A549 (cell line): ENCODE results near the gene CFAP73. TPM values are rescaled to one million over a fixed set of nuclear protein-coding genes. Genes with fewer than 3 reads are reported as not detected.
"Not testable (repeated sequence)": the region's sequence is repeated elsewhere in the genome, so short reads cannot be mapped to it uniquely, and the experiment has no call there.

Source experiments
- ATAC-seq, 2 experiments: fragments of 200-7000 bp in 1 of 2; fragments of >200 bp in 1 of 2; cut with Nextera tagmentation in 1 of 2; cut with Tn5 transposase in 1 of 2; 3 replicates each; pipeline versions ENCODE4 v1.8.0 to v1.9.1; 2018 to 2020; ENCODE audit warnings: mild to moderate bottlenecking in 1 of 2, moderate library complexity in 1 of 2
- CTCF ChIA-PET: fragments of 300-600 bp; sonication (Branson Sonifier 250); formaldehyde crosslinking; extraction: SDS; loops from one replicate; lab custom pipeline; 2021; ENCODE audit warnings: antibody characterized with exemption, inconsistent platforms; lab: Yijun Ruan, JAX
- POLR2A ChIA-PET: fragments of 350-600 bp; formaldehyde crosslinking; extraction: SDS; loops from one replicate; lab custom pipeline; 2021; ENCODE audit warnings: antibody characterized with exemption, inconsistent platforms; lab: Yijun Ruan, JAX
- DNase-seq, 2 experiments: peaks; one replicate each; pipeline versions ENCODE4 v3.0.0 to v3.0.0-alpha.2; 2011 to 2016; ENCODE audit warnings: low read depth in 1 of 2, low spot score in 1 of 2
- FAIRE-seq: peaks from 2 replicates; lab custom pipeline; 2011; peaks lifted over from hg19 to GRCh38; lab: Jason Lieb, UNC
- H3K27ac ChIP-seq, 2 experiments: fragments of >200 bp; sonication (Bioruptor Twin); formaldehyde crosslinking; 3 replicates each; pipeline ENCODE4 v1.5.1; 2016 to 2017
- H3K4me1 ChIP-seq: fragments of >200 bp; sonication (Bioruptor Twin); formaldehyde crosslinking; 3 replicates; pipeline ENCODE4 v1.6.1; 2016
- H3K4me2 ChIP-seq: fragments of >200 bp; sonication (Bioruptor Twin); formaldehyde crosslinking; 3 replicates; pipeline ENCODE4 v1.6.1; 2016
- H3K4me3 ChIP-seq: fragments of >200 bp; sonication (Bioruptor Twin); formaldehyde crosslinking; 3 replicates; pipeline ENCODE4 v1.5.1; 2016
- H3K9me3 ChIP-seq: fragments of >200 bp; sonication (Bioruptor Twin); formaldehyde crosslinking; 3 replicates; pipeline ENCODE4 v1.6.1; 2016
- CBX2 ChIP-seq: fragments of 200-600 bp; sonication (generic); IDR thresholded peaks from 2 replicates; pipeline ENCODE4 v1.6.1; 2016; ENCODE audit warnings: low read depth, mild to moderate bottlenecking, borderline replicate concordance
- CBX8 ChIP-seq: fragments of 200-600 bp; sonication (generic); IDR thresholded peaks from 2 replicates; pipeline ENCODE4 v1.6.1; 2016
- CHD4 ChIP-seq: fragments of 200-600 bp; sonication (generic); IDR thresholded peaks from 2 replicates; pipeline ENCODE4 v1.6.1; 2016; ENCODE audit warnings: antibody characterized with exemption, mild to moderate bottlenecking, borderline replicate concordance
- EP300 ChIP-seq, 2 experiments: fragments of >200 bp; sonication (Bioruptor Twin); formaldehyde crosslinking; IDR thresholded peaks; 2 replicates in 1 of 2; 3 replicates in 1 of 2; pipeline ENCODE4 v1.6.1; 2016 to 2017
- ESRRA ChIP-seq: fragments of 150-350 bp; IDR thresholded peaks from 2 replicates; pipeline ENCODE4 v1.6.1; 2014; ENCODE audit warnings: mild to moderate bottlenecking, low read length, borderline replicate concordance
- FOXS1 ChIP-seq: fragments of 250-450 bp; sonication (Bioruptor Pico); IDR thresholded peaks from 2 replicates; pipeline ENCODE4 v1.5.0; 2020; ENCODE audit warnings: mild to moderate bottlenecking, moderate library complexity
- HDAC2 ChIP-seq: fragments of 200-600 bp; sonication (generic); IDR thresholded peaks from 2 replicates; pipeline ENCODE4 v1.6.1; 2016
- KDM5A ChIP-seq: fragments of 200-600 bp; sonication (generic); IDR thresholded peaks from 2 replicates; pipeline ENCODE4 v1.6.1; 2016; ENCODE audit warnings: antibody characterized with exemption, mild to moderate bottlenecking
- MAFK ChIP-seq: fragments of 450-650 bp; IDR thresholded peaks from 2 replicates; pipeline ENCODE4 v1.6.1; 2014; ENCODE audit not compliant: partially characterized antibody
- RAD21 ChIP-seq, 2 experiments: fragments of >200 bp in 1 of 2; sonication (Bioruptor Twin) in 1 of 2; formaldehyde crosslinking in 1 of 2; IDR thresholded peaks in 1 of 2; conservative IDR thresholded peaks in 1 of 2; 2 replicates in 1 of 2; 3 replicates in 1 of 2; pipeline ENCODE4 v1.6.1; 2012 to 2018; ENCODE audit warnings: inconsistent platforms in 1 of 2
- RARB ChIP-seq: fragments of 250-450 bp; sonication (Bioruptor Pico); IDR thresholded peaks from 2 replicates; pipeline ENCODE4 v1.8.0; 2021; ENCODE audit warnings: mild to moderate bottlenecking, moderate library complexity
- RFX5 ChIP-seq: fragments of 450-650 bp; IDR thresholded peaks from 2 replicates; pipeline ENCODE4 v1.7.1; 2014; ENCODE audit warnings: antibody characterized with exemption, mild to moderate bottlenecking, moderate library complexity
- RNF2 ChIP-seq: fragments of 200-600 bp; sonication (generic); IDR thresholded peaks from 2 replicates; pipeline ENCODE4 v1.6.1; 2016; ENCODE audit warnings: low read depth, mild to moderate bottlenecking, antibody characterized with exemption, moderate library complexity, borderline replicate concordance
- SMC3 ChIP-seq: fragments of >200 bp; sonication (Bioruptor Twin); formaldehyde crosslinking; IDR thresholded peaks from 3 replicates; pipeline ENCODE4 v1.6.1; 2018; ENCODE audit warnings: inconsistent platforms
- SREBF2 ChIP-seq: fragments of 450-650 bp; IDR thresholded peaks from 2 replicates; pipeline ENCODE4 v1.6.1; 2014; ENCODE audit warnings: mild to moderate bottlenecking, moderate library complexity
- ZFP36 ChIP-seq: fragments of 450-650 bp; IDR thresholded peaks from 2 replicates; pipeline ENCODE4 v1.6.1; 2014; ENCODE audit warnings: borderline replicate concordance; ENCODE audit not compliant: partially characterized antibody
- WGBS: methylation state at CpG from one replicate; pipeline ENCODE4 v1.1.6; 2017; ENCODE audit errors: missing lambda C conversion rate; 5-methylcytosine and 5-hydroxymethylcytosine counted together
- polyA plus RNA-seq, 4 experiments: library from polyadenylated mRNA; depleted of rRNA in 3 of 4; stranded (reverse); fragments of >200 nt; fragmentation: RNase III in 1 of 4; extraction: RNeasy Plus Mini Kit Qiagen cat#74134 plus additional on column Dnase treatment in 1 of 4; gene quantifications; 2 replicates in 3 of 4; 3 replicates in 1 of 4; pipeline ENCODE4 v1.2.3, GENCODE V29; 2011 to 2017
- TF ChIP-seq, protein P1 (sequence below): fragments of 250-450 bp; sonication (Bioruptor Pico); IDR thresholded peaks from 2 replicates; pipeline ENCODE4 v1.5.0; 2021; ENCODE audit warnings: mild to moderate bottlenecking, moderate library complexity, borderline replicate concordance
- TF ChIP-seq, protein P2 (sequence below): fragments of 200-600 bp; sonication (generic); IDR thresholded peaks from 2 replicates; pipeline ENCODE4 v1.6.1; 2016; ENCODE audit warnings: antibody characterized with exemption, mild to moderate bottlenecking, moderate library complexity
- TF ChIP-seq, protein P3 (sequence below): fragments of >200 bp; sonication (Bioruptor Twin); formaldehyde crosslinking; IDR thresholded peaks from 3 replicates; pipeline ENCODE4 v1.6.1; 2016
- TF ChIP-seq, protein P4 (sequence below): IDR thresholded peaks from 2 replicates; pipeline ENCODE4 v1.6.1; 2012

The CFAP73 gene
- polyA plus RNA-seq, 2 of the 4 experiments (the other 2 are of a cell fraction): 0.05 TPM; not detected in 1

DNA sequence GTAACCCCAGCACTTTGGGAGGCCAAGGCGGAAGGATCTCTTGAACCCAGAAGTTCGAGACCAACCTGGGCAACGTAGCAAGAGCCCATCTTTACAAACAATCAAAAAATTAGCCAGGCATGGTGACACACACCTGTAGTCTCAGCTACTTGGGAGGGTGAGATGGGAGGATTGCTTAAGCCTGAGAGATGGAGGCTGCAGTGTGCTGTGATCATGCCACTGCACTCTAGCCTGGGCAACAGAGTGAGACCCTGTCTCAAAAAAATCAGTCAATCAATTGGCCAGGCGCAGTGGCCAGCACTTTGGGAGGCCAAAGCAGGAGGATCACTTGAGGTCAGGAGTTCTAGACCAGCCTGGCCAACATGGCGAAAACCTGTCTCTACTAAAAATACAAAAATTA, 57.3 kb downstream of the CFAP73 start:
- ATAC-seq, FAIRE-seq, H3K4me2 ChIP-seq, POLR2A ChIA-PET, H3K9me3 ChIP-seq, H3K27ac ChIP-seq, H3K4me1 ChIP-seq, DNase-seq, CTCF ChIA-PET, H3K4me3 ChIP-seq: not testable (repeated sequence)
- 93% methylated on average over 5 of the region's 5 CpGs for WGBS

DNA sequence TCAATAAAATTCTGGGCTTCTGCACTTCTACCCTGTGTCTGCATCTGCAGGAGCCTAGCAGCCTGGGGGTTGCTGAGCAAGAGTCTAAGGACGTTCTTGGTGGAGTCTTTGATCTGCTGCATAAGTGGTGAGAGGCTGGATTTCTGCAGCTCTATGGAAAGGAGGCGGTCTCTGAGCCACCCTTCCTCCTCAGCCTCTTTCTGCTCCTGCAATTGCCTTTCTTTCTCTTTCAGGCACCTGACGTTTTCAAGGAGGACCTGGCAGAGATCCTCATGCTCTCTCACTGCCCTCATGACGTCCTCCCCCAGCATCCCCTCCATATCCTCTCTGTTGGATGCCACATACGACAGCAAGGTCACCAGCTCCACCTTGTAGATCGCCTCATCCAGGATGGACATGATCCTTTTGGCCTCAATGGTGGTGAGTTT, 58.1 kb downstream of the CFAP73 start:
- POLR2A ChIA-PET: no interaction called here
- FAIRE-seq: no peak
- TF ChIP-seq MAFK: no peak
- TF ChIP-seq RAD21 (conservative IDR thresholded peaks at IDR 0.05 in 1 of 2, IDR thresholded peaks at IDR 0.05 in 1 of 2): no peak
- TF ChIP-seq, protein P1, sequence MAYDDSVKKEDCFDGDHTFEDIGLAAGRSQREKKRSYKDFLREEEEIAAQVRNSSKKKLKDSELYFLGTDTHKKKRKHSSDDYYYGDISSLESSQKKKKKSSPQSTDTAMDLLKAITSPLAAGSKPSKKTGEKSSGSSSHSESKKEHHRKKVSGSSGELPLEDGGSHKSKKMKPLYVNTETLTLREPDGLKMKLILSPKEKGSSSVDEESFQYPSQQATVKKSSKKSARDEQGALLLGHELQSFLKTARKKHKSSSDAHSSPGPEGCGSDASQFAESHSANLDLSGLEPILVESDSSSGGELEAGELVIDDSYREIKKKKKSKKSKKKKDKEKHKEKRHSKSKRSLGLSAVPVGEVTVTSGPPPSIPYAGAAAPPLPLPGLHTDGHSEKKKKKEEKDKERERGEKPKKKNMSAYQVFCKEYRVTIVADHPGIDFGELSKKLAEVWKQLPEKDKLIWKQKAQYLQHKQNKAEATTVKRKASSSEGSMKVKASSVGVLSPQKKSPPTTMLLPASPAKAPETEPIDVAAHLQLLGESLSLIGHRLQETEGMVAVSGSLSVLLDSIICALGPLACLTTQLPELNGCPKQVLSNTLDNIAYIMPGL (CRISPR knock-in tag): no peak
- no peak for TF ChIP-seq RFX5
- TF ChIP-seq CBX8: no peak
- TF ChIP-seq CHD4: no peak
- TF ChIP-seq, all 56 proteins: peak for 0
- no peak overlapping the region for H3K4me2 ChIP-seq
- no peak for ATAC-seq
- DNase-seq: no peak
- H3K9me3 ChIP-seq: no peaks in the 10 kb centered on the region
- H3K4me3 ChIP-seq: no peak overlapping the region
- CTCF ChIA-PET: interaction anchor here (0.8 to 1.7 kb wide), 2 partner anchors 10 to 218 kb away, joined by 3 to 4 read pairs; no protein-coding TSS in a partner anchor
- WGBS: 60% methylated on average over 6 of the region's 6 CpGs
- H3K4me1 ChIP-seq: no peaks in the 10 kb centered on the region
- no peak overlapping the region for H3K27ac ChIP-seq

DNA sequence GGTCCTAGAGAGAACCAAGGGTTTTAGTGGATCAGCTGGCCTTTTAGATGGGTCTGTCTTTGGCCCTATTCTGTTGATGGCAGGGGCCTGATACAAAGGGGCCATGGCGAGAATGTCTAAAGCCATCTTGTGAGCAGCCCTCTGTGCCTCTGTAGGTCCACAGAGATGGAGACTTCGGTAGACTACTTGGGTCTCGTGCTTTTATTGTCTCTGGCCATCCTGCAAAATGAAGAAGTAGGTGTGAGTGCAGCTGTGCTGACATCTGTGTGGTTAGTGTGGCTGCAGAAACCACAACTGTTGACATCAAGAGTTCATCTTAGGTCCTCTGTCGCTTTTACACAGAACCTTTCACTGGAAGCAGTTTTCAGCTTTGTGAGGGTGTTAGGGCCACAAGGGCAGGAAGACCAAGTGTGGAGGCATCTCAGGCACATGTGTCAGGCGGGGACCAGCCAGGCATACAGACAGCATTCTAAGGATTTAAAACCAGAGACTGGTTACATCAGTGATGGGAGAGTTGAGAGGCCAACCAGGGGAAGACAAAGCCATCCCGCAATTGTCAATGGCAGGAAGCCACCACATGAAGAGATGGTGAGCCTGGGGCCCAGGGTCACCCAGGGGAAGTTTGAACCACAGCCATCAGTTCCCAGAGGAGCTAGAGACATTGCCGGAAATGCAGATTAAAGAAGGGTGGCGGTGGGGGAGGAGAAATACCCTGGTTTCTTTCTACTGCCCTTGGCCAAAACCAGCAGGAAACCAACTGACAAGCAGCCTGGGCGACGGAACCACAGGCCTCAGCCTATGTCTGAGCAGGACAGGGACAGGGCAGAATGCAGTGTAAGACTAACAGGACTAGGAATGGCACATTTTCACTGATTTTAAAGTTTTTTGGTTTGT, 58.8 kb downstream of the CFAP73 start:
- ATAC-seq: no peak
- no peaks in the 10 kb centered on the region for H3K4me1 ChIP-seq
- ChIA-PET CTCF (interaction anchor here (0.8 to 2.1 kb wide), 3 partner anchors 11 to 217 kb away, joined by 3 to 6 read pairs (median 4); no protein-coding TSS in a partner anchor), POLR2A (no interaction called here)
- H3K4me3 ChIP-seq: no peak overlapping the region
- no peaks in the 10 kb centered on the region for H3K9me3 ChIP-seq
- 92% methylated on average over 10 of the region's 10 CpGs for WGBS
- DNase-seq: no peak
- H3K27ac ChIP-seq: no peak overlapping the region
- H3K4me2 ChIP-seq: no peak overlapping the region
- no peak for FAIRE-seq
- no peak for TF ChIP-seq FOXS1 (CRISPR knock-in tag)
- no peak for TF ChIP-seq RARB
- no peak for TF ChIP-seq RNF2
- TF ChIP-seq EP300 (IDR thresholded peaks at IDR 0.05): no peak
- no peak for TF ChIP-seq CBX2
- no peak for TF ChIP-seq ESRRA
- no peak for TF ChIP-seq SREBF2
- TF ChIP-seq, protein P2, sequence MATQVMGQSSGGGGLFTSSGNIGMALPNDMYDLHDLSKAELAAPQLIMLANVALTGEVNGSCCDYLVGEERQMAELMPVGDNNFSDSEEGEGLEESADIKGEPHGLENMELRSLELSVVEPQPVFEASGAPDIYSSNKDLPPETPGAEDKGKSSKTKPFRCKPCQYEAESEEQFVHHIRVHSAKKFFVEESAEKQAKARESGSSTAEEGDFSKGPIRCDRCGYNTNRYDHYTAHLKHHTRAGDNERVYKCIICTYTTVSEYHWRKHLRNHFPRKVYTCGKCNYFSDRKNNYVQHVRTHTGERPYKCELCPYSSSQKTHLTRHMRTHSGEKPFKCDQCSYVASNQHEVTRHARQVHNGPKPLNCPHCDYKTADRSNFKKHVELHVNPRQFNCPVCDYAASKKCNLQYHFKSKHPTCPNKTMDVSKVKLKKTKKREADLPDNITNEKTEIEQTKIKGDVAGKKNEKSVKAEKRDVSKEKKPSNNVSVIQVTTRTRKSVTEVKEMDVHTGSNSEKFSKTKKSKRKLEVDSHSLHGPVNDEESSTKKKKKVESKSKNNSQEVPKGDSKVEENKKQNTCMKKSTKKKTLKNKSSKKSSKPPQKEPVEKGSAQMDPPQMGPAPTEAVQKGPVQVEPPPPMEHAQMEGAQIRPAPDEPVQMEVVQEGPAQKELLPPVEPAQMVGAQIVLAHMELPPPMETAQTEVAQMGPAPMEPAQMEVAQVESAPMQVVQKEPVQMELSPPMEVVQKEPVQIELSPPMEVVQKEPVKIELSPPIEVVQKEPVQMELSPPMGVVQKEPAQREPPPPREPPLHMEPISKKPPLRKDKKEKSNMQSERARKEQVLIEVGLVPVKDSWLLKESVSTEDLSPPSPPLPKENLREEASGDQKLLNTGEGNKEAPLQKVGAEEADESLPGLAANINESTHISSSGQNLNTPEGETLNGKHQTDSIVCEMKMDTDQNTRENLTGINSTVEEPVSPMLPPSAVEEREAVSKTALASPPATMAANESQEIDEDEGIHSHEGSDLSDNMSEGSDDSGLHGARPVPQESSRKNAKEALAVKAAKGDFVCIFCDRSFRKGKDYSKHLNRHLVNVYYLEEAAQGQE: no peak
- TF ChIP-seq, protein P3, sequence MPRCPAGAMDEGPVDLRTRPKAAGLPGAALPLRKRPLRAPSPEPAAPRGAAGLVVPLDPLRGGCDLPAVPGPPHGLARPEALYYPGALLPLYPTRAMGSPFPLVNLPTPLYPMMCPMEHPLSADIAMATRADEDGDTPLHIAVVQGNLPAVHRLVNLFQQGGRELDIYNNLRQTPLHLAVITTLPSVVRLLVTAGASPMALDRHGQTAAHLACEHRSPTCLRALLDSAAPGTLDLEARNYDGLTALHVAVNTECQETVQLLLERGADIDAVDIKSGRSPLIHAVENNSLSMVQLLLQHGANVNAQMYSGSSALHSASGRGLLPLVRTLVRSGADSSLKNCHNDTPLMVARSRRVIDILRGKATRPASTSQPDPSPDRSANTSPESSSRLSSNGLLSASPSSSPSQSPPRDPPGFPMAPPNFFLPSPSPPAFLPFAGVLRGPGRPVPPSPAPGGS: no peak
- TF ChIP-seq HDAC2: no peak
- no peak for TF ChIP-seq ZFP36
- TF ChIP-seq SMC3: no peak
- no peak for TF ChIP-seq KDM5A
- TF ChIP-seq, protein P1 (CRISPR knock-in tag): no peak
- TF ChIP-seq, protein P4, sequence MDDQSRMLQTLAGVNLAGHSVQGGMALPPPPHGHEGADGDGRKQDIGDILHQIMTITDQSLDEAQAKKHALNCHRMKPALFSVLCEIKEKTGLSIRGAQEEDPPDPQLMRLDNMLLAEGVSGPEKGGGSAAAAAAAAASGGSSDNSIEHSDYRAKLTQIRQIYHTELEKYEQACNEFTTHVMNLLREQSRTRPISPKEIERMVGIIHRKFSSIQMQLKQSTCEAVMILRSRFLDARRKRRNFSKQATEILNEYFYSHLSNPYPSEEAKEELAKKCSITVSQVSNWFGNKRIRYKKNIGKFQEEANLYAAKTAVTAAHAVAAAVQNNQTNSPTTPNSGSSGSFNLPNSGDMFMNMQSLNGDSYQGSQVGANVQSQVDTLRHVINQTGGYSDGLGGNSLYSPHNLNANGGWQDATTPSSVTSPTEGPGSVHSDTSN: no peak
